H7 (cell line): ENCODE data around the gene TCERG1L. TPM values are rescaled to one million over a fixed set of nuclear protein-coding genes. Genes with fewer than 3 reads are reported as not detected.

Experiments used
- DNase-seq: peaks from one replicate; pipeline ENCODE4 v3.0.0; 2012
- H3K27me3 ChIP-seq: 2 replicates; pipeline ENCODE4 v1.6.0; 2011; ENCODE audit warnings: mild to moderate bottlenecking, low read length; ENCODE audit not compliant: control insufficient read depth, insufficient read depth
- H3K36me3 ChIP-seq: replicated peaks from 2 replicates; pipeline ENCODE4 v1.5.1; 2011; ENCODE audit warnings: low read length; ENCODE audit not compliant: control insufficient read depth, insufficient read depth
- H3K4me3 ChIP-seq: 2 replicates; pipeline ENCODE4 v1.5.1; 2011; ENCODE audit warnings: low read depth, mild to moderate bottlenecking, control low read depth, low read length, moderate library complexity; ENCODE audit not compliant: insufficient read depth
- total RNA-seq: library from RNA; depleted of rRNA; stranded (reverse); fragments of >200 nt; shearing (Covaris generic); gene quantifications from 2 replicates; pipeline ENCODE4 v1.2.3, GENCODE V29; 2014

Gene TCERG1L
- total RNA-seq, 1 experiment from 2014 or later, result 5.4 TPM

- H3K36me3 ChIP-seq, result no peaks in the 10 kb centered on the region
- no peak for DNase-seq
- H3K4me3 ChIP-seq, result no peak overlapping the region
- H3K27me3 ChIP-seq, result no peaks in the 10 kb centered on the region
Measured at GRCh38 chr10:131290781-131291180, 20.7 kb downstream of the TCERG1L start.

- no peaks in the 10 kb centered on the region for H3K27me3 ChIP-seq
- no peak for DNase-seq
- H3K4me3 ChIP-seq, result no peak overlapping the region
- no peaks in the 10 kb centered on the region for H3K36me3 ChIP-seq
Measured at GRCh38 chr10:131288648-131289047, 22.9 kb downstream of the TCERG1L start.

DNA sequence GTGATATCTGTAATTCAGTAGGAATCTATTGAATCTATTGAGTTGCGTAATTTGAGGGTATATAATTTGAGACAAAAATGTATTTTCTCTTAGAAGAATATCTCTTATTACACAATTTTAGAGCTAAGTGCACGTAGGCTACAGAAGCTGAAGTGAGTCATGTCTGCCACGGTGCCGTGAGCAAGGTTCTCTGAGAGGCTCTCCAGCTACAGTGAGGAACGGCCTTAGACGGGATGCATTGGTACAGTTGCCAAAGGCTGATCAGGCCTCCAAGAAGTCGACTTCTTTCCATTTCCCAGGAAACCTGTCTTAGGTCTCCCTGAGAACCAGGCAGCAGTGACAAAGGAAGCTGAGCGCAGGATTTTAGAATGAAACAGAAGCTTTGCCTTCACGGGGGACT, 28.6 kb downstream of the TCERG1L start:
- Histone ChIP-seq H3K36me3 (no peaks in the 10 kb centered on the region), H3K4me3 (no peak overlapping the region), H3K27me3 (no peaks in the 10 kb centered on the region)
- DNase-seq, result peak; percentile 20

GRCh38 chr10:131280101-131280500, 31.4 kb downstream of the TCERG1L start:
- H3K36me3 ChIP-seq, result no peaks in the 10 kb centered on the region
- no peak overlapping the region for H3K4me3 ChIP-seq
- no peaks in the 10 kb centered on the region for H3K27me3 ChIP-seq
- peak; percentile 18 for DNase-seq

DNA sequence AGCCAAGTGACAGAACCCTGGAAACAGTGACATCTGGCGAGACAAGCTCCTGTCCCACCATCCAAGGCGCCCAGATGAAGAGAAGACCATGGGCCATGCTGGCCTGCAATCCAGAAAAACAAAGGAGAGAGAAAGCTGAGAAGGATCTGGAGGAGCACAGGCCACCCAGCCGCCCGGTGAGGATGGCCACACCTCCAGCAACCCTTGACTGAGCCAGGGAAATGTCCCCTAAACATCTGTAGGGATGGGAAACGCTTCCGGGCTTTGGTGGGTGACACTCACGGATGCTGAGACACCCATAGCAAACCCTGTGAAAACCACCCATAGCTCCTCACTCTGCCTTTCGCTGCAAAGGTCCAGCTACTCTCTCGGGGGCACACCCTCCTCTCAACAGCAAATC, 32.0 kb downstream of the TCERG1L start:
- Histone ChIP-seq H3K36me3 (no peaks in the 10 kb centered on the region), H3K27me3 (no peaks in the 10 kb centered on the region), H3K4me3 (no peak overlapping the region)
- peak; percentile 26 for DNase-seq

DNA sequence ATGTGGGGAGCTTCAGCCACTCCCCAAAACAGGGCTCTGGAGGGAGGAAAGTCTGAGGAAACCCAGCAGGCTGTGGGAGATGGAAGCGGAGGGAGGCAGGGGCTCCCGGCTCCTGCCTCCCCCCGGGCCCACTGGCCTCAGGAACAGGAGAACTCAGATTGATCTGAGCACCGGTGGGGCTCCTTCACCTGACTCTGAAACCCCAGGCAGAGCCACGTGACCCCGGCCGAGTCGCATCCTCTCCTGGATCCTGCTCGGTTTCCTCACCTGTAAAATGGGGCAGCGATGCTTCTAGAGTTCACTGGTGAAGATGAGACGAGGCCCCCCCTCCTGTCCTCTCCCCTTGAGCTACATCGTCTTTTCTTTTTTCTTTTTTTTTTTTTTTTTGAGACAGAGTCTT, 33.6 kb downstream of the TCERG1L start:
- no peaks in the 10 kb centered on the region for H3K36me3 ChIP-seq
- peak; percentile 35 for DNase-seq
- H3K4me3 ChIP-seq, result no peak overlapping the region
- H3K27me3 ChIP-seq, result no peaks in the 10 kb centered on the region

DNA sequence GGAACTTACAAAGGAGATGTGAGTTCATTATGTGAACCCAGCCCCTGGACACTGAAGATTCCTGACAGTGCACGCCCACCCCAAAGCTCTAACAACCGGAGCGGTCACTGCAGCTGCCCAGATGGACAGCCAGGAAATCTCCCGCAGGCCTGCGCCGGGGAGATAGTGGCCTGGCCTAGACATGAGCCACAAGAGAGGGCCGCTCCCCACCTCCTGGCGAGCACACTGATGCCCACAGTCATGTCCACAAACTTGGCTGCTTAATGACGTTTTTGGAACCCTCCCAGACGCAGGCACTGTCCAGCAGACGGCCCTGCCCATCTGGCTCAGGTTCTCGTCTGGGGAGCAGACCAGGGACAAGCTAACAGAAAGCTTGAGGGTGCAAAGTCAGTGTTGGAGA, 34.2 kb downstream of the TCERG1L start:
- DNase-seq, result no peak
- H3K36me3 ChIP-seq, result no peaks in the 10 kb centered on the region
- H3K4me3 ChIP-seq, result no peak overlapping the region
- no peaks in the 10 kb centered on the region for H3K27me3 ChIP-seq

DNA sequence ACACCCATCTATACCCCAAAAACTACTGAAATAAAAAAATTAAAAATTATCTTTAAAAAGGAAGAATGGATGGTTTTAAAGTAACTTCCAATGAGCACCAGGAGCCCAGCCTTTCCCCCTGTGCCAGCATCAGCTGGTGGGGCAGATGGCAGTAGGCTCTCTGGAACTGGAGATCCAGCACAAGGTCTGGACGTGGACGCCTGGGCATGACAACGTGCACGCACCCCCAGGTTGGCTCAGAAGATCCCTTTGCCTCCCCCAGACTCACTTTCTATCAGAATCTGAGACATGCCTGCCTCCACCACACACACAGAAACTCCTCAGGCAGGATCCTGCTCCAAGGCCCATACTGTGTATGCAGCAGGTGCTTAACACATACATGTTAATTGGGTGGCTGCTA, 35.8 kb downstream of the TCERG1L start:
- no peak for DNase-seq
- H3K36me3 ChIP-seq, result no peaks in the 10 kb centered on the region
- H3K27me3 ChIP-seq, result no peaks in the 10 kb centered on the region
- H3K4me3 ChIP-seq, result no peak overlapping the region

GRCh38 chr10:131274883-131275282, 36.6 kb downstream of the TCERG1L start:
- DNase-seq, result peak; percentile 15
- Histone ChIP-seq H3K27me3 (no peaks in the 10 kb centered on the region), H3K4me3 (no peak overlapping the region), H3K36me3 (no peaks in the 10 kb centered on the region)

- no peaks in the 10 kb centered on the region for H3K27me3 ChIP-seq
- no peak overlapping the region for H3K4me3 ChIP-seq
- peak; percentile 21 for DNase-seq
- H3K36me3 ChIP-seq, result no peaks in the 10 kb centered on the region
Measured at GRCh38 chr10:131274133-131274880, 37.2 kb downstream of the TCERG1L start.

- Histone ChIP-seq H3K36me3 (no peaks in the 10 kb centered on the region), H3K4me3 (no peak overlapping the region), H3K27me3 (no peaks in the 10 kb centered on the region)
- DNase-seq, result peak; percentile 37
Measured at GRCh38 chr10:131273476-131273875, 38.0 kb downstream of the TCERG1L start.

DNA sequence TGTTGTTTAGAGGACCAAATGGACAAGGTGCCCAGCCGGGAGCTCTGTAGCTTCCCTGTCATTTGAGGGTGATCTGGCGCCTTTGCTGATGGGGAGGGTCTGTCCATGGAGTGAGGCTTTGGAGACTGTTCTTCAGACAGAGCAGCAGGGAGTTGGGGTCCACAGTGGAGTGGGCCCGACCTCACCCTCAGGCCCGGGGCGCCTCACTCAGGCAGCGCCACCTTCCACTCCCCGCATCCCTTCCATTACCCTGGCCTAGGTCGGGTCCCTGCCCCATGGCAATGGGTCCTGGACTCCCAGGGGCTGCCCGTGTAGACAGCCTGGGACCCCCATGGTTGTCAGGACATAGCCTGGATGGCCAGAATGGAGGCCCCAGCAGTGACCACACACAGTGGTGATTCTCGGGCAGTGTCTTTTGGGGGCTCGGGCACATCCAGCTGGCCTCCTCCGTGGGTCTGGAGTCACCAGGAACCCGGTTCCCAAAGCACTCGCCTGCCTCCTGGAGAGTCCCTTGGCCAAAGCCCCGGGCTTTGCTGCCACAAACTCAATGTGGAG, 38.5 kb downstream of the TCERG1L start:
- Histone ChIP-seq H3K27me3 (no peaks in the 10 kb centered on the region), H3K4me3 (no peak overlapping the region), H3K36me3 (no peaks in the 10 kb centered on the region)
- peak; percentile 42 for DNase-seq

GRCh38 chr10:131271966-131272365, 39.6 kb downstream of the TCERG1L start:
- no peaks in the 10 kb centered on the region for H3K27me3 ChIP-seq
- DNase-seq, result no peak
- no peaks in the 10 kb centered on the region for H3K36me3 ChIP-seq
- H3K4me3 ChIP-seq, result no peak overlapping the region

DNA sequence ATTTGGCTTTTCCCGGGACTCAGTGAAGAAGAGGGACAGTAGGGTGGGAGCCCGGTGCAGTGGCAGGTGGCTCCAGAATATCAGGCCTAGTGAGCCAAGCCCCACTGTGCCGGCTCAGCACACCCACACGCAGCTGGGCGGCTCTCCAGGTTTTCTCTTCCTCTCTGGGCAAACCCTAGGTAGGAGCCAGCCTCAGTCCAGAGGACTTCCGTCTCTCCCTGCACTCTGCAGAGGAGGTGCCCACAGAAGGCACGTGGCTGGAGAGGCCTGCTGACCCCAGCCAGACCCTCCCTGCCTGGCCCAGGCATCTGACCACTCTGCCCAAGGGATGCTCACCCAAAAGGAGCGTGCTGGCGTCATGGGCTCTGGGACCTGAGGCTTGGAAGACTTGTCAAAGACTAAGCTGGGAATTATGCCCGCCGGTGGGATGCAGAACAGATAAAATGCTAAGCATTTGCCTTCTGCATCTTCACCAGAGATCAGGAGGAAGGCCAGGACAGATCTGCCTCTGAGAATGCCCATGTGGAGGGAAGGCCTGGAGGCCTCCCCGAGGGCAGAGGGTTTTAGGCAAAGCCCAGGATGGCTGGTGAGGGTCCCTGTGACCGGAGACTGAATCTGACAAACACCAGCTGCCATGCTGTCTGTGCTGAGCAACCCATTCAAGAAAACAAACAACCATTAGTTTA, 40.2 kb downstream of the TCERG1L start:
- Histone ChIP-seq H3K27me3 (no peaks in the 10 kb centered on the region), H3K36me3 (no peaks in the 10 kb centered on the region), H3K4me3 (no peak overlapping the region)
- DNase-seq, result peak; percentile 21
